NCI-H2227 (cell line): ENCODE measurements around the gene LCMT1.

Source experiments
- DNase-seq: peaks from one replicate; lab custom pipeline; 2025; ENCODE audit not compliant: unreplicated experiment; lab: John Stamatoyannopoulos, UW

The LCMT1 gene

DNA sequence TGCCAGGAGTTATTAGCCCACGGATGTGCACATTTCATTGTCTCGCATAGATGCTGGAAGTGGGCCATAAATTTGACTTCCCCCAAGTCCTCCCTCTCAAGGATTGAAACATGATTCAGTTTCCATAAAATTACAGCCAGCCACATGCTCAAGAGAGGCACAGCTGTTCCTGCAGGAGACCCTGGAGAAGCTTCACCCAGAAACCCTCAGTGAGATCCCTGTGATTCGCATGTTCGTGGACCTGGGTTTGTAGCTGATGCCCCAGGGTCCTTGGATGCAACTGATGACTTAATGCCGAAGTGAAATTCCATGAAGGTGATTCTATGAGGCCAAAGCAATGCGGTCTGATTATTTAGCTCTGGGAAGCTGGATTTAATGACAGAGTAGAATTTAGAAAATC, 80.6 kb downstream of the LCMT1 start:
- DNase-seq, result no peak

DNA sequence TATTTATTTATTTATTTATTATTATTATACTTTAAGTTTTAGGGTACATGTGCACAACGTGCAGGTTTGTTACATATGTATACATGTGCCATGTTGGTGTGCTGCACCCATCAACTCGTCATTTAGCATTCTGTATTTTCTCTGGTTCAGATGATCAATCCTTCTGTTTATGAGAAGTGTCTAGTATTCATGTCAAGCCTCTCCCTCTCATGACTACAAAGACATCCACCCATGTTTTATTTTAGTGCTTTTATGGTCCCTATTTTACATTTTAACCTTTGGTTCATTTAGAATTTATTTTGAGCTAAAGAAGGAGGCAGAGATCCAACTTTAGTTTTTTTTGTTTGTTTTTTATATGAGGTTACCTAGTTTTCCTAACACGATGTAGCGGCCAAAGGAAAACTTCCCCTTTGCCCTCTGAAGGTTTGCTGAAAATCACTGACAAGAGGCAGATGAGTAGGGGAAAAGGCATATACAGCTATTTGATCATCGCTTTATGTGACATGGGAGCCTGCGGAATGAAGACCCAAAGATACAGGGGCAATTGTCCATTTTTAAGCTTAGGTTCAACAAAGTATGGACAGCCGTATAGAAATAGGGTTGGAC, 82.8 kb downstream of the LCMT1 start:
- no peak for DNase-seq

DNA sequence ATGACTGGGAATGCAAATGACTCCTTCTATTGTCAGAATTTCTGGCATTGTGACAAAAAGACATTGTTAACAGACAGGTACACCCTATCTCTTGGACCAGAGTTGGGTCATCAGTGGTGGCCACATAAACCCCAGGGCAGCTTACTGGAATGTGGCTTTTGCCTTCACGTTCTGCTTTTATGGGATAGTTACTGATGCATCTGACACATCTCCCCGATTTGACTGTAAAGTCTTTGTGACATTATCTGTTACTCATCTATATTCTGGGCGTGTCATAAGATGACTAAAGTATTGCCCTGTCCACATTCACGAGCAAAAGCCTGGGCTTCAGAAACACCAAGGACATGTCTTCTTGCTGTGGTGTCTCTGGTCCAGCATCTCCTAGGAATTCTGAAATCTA, 86.5 kb downstream of the LCMT1 start:
- no peak for DNase-seq

DNA sequence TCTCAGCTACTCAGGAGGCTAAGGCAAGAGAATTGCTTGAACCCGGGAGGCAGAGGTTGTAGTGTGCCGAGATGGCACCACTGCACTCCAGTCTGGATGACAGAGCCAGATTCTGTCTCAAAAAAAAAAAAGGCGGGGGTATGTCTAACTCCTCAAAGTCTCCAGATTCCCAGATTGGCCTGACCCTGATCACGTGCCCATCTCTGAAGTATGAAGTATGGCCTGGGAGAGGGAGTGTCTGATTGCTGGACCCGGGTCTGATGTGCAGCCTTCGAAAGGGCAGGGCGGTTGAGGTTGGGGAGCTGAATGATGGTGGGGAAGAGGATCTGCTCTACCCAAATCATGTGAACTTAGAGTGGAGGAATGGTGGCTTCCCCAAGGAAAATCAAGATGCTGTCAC, 87.9 kb downstream of the LCMT1 start:
- DNase-seq, result no peak

DNA sequence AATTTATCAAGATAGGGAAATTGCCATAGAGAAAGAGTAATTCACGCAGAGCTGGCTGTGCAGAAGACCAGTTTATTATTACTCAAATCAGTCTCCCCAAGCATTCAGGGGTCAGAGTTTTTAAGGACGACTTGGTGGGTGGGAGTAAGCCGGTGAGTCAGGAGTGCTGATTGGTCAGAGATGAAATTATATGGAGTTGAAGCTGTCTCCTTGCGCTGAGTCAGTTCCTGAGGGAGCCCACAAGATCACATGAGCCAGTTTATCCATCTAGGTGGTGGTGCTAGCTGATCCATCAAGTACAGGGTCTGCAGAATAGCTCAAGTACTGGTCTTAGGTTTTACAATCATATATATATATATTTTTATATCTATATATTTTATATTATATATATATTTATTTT, 99.2 kb downstream of the LCMT1 start:
- DNase-seq, result no peak

DNA sequence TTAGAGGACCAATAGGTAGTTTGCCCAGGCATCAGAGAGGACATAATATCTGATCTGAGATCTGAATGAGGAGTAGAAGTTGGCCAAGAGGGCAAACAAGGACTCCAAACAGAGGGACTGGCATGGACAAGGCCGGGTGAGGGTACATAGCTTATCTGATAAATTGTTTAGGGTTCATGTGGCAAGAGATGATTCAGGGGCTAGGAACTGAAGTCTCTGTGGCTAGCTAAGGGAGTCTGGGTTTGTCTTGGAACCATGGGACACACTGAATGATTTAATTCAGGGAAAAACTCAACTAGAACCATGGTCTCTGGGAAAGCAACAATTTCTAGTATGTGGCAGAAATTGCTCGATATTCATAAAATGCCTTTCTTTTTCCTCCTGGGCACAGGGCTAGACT, 101.1 kb downstream of the LCMT1 start:
- DNase-seq, result no peak

DNA sequence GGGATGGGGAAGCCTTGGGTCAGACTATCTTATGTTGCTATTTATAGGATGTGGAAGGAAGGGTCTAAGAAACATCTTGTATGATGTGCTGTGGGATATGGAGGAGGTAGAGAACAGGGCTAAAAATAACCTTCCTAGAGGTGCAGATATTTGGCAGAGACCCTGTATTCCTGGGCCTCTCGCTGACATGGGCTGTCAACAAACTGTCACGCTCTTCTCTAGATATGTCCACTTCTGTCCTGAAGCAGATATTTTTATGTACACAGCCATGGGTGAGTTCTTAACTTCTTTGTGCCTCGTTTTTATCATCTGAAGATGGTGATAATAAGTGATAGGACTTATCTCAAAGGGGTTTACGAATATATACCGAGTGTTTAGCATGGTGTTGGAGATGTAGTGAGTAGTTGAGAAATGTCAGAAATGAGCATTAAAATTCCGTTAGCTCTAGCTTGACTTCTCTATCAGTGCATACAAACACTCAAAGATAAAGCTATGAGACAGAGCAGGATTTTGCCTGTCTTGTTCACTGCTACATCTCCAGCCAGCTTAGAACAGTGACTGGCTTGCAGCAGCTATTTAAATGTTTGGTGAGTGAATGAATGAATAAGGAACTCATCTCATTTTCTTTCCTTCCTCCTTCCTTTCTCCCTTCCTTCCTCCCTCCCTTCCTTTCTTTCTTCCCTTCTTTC, 102.3 kb downstream of the LCMT1 start:
- DNase-seq, result no peak

DNA sequence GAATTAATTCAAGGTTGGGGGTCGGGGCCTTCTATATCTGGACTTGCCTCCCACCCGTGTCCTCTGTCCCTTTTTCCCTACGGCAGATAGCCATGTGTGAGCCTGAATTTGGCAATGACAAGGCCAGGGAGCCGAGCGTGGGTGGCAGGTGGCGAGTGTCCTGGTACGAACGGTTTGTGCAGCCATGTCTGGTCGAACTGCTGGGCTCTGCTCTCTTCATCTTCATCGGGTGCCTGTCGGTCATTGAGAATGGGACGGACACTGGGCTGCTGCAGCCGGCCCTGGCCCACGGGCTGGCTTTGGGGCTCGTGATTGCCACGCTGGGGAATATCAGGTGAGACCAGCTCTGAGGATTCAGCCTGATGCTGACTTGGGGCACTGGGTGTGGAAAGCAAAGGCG, 105.6 kb downstream of the LCMT1 start:
- DNase-seq, result no peak

DNA sequence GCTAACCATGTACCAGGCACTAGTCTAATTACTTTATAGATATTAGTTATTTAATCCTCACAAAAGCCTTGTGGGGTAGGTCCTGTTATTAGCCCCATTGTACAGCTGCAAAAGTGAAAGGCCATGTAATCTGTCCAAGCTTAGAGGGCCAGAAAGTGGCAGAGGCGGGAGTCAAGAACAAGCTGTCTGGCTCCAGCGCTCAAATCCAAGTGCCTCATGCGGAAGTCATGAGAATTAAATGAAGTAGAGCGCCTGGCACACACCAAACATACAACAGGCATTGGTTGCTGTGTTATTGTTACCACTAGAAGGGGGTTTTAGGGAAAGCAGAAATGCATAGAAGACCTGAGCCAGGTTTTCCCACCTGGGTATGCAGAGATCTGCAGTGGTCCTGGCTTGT, 106.4 kb downstream of the LCMT1 start:
- no peak for DNase-seq

DNA sequence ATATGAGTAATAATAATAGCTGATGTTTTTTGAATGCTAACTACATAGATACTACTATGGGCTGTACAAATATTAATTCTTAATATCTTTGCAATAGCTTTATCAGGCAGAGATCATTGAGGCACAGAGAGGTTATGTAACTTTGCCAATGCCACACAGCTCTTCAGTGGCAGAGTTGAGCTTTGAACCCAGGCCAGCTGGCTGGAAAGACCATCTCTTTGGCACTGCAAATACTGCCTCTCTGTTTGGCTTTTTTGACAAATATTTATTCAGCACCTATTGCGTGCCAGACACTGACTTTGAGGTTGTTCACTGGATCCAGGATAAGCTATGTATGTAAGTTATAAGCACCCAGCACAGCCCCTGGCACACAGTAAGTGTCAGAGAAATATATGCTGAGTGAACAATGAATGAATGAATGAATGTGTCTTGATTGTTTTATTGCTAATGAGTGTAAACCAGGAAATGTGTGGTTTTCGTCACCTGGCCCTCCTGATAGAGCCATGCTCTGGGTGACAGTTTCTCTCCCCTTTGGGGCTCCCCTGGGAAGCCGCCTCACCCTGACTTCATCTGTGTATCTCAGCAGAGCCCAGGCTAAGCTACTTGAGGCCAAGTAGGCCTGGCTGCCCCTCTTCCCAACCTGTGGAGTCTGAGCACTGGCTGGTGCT, 107.7 kb downstream of the LCMT1 start:
- no peak for DNase-seq

DNA sequence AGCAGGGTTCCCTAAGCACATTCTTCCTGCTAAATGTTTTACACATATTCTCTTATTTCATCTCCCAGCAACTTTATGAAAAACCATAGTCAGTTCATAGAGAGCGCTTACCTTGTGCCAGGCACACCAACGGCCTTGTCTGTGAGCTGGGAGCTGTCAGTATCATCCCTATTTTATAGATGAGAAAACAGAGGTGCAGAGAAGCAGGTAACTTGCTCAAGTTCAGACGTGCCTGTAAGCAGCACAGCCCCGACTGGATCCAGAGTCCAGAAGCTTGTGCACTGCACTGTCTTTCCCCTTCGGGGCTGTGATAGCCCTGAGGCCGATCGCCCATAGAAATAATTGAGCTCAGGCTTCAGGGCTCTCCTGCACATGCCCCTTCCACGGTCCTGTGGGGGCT, 111.4 kb downstream of the LCMT1 start:
- DNase-seq, result no peak

DNA sequence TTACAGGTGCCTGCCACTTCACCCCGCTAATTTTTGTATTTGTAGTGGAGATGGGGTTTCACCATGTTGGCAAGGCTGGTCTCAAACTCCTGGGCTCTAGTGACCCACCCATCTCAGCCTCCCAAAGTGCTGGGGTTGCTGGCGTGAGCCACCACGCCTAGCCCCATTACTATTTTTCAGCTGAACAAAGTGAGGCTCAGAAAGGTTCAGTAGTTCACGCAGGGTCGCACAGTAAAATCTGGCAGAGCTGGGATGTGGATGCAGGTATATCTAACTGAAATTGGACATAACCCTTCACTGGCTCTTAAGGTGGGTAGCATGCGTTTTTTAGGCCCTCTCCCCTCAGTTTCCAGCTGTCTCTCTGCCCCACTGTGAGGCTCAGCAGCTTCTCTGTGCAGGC, 112.4 kb downstream of the LCMT1 start:
- DNase-seq, result no peak

DNA sequence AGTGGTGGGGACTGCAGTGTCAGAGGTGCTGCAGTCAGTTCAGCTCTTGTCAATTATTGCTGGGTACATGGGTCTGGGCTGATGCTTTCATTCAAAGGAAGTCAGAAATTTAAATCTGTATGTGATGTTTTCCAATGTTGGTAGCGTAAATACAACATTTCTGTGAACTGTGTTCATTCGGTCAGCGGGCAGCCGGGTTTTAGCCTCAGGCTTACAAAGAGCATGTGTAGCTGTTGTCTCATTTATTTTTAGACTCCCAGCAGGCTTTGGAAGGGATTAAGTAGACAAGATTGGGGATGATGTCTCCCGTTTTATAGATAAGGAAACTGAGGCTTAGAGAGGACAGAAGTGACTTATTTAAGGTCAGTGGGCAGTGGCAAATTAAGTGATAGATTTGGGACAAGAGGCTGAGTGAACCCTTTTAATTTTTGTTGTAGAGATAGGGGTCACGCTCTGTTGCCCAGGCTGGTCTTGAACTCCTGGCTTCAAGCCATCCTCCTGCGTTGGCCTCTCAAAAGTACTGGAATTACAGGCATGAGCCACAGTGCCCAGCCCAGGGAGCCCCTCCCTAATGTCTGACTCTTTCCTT, 113.3 kb downstream of the LCMT1 start:
- DNase-seq, result no peak
